Neural progenitor cell (in vitro differentiated cells): Measurements from ENCODE around the gene NT5C.
A peak's percentile ranks its signal among the peaks of the same experiment; 100 is the strongest.

Experiments
- CTCF ChIP-seq: fragments of 200-600 bp; sonication (generic); IDR thresholded peaks from 2 replicates; pipeline ENCODE4 v1.5.1; 2017; ENCODE audit warnings: antibody characterized with exemption, mild to moderate bottlenecking
- EZH2 ChIP-seq: fragments of 200-600 bp; sonication (generic); IDR thresholded peaks from 2 replicates; pipeline ENCODE4 v1.6.1; 2017; ENCODE audit warnings: antibody characterized with exemption, mild to moderate bottlenecking, moderate library complexity
- EZH2phosphoT487 ChIP-seq: fragments of 200-600 bp; sonication (generic); IDR thresholded peaks from 2 replicates; pipeline ENCODE4 v1.6.1; 2017; ENCODE audit warnings: antibody characterized with exemption

GRCh38 chr17:75131278-75132017, at the start of gene NT5C:
- TF ChIP-seq CTCF (peak; percentile 80), EZH2 (no peak), EZH2phosphoT487 (no peak)
